Hepatocyte (in vitro differentiated cells): Measurements from ENCODE around the gene KNL1. TPM values are rescaled to one million over a fixed set of nuclear protein-coding genes. Genes with fewer than 3 reads are reported as not detected.
A peak's percentile ranks its signal among the peaks of the same experiment; 100 is the strongest.

ENCODE experiments used
- DNase-seq: peaks from one replicate; pipeline ENCODE4 v3.0.0-alpha.2; 2016; ENCODE audit warnings: low spot score
- H2AFZ ChIP-seq: fragments of 200-600 bp; sonication (generic); 2 replicates; pipeline ENCODE4 v1.6.0; 2016; ENCODE audit warnings: antibody characterized with exemption, mild to moderate bottlenecking
- H3K27ac ChIP-seq: fragments of 200-600 bp; sonication (generic); 2 replicates; pipeline ENCODE4 v1.5.1; 2016; ENCODE audit warnings: mild to moderate bottlenecking
- H3K27me3 ChIP-seq: fragments of 200-600 bp; sonication (generic); 2 replicates; pipeline ENCODE4 v1.6.1; 2016
- H3K36me3 ChIP-seq: fragments of 200-600 bp; sonication (generic); replicated peaks from 2 replicates; pipeline ENCODE4 v1.5.1; 2016; ENCODE audit warnings: low read depth; ENCODE audit not compliant: insufficient read depth
- H3K4me1 ChIP-seq: fragments of 200-600 bp; sonication (generic); 2 replicates; pipeline ENCODE4 v1.5.1; 2016; ENCODE audit warnings: mild to moderate bottlenecking, moderate library complexity; ENCODE audit not compliant: insufficient read depth
- H3K4me2 ChIP-seq: fragments of 200-600 bp; sonication (generic); 2 replicates; pipeline ENCODE4 v1.6.0; 2016
- H3K4me3 ChIP-seq: fragments of 200-600 bp; sonication (generic); 2 replicates; pipeline ENCODE4 v1.5.1; 2016; ENCODE audit warnings: mild to moderate bottlenecking
- H3K79me2 ChIP-seq: fragments of 200-600 bp; sonication (generic); 2 replicates; pipeline ENCODE4 v1.6.0; 2017; ENCODE audit warnings: mild to moderate bottlenecking
- H3K9me2 ChIP-seq: fragments of 200-600 bp; sonication (generic); replicated peaks from 2 replicates; pipeline ENCODE4 v1.6.0; 2017; ENCODE audit warnings: mild to moderate bottlenecking; ENCODE audit not compliant: insufficient read depth
- H3K9me3 ChIP-seq: fragments of 200-600 bp; sonication (generic); 2 replicates; pipeline ENCODE4 v1.5.1; 2016; ENCODE audit warnings: low read depth, mild to moderate bottlenecking
- H4K20me1 ChIP-seq: fragments of 200-600 bp; sonication (generic); 2 replicates; pipeline ENCODE4 v1.6.0; 2016; ENCODE audit warnings: mild to moderate bottlenecking; ENCODE audit not compliant: insufficient read depth, poor library complexity, severe bottlenecking
- CTCF ChIP-seq: fragments of 200-600 bp; sonication (generic); IDR thresholded peaks from 2 replicates; pipeline ENCODE4 v1.5.1; 2016; ENCODE audit warnings: antibody characterized with exemption, mild to moderate bottlenecking; ENCODE audit not compliant: poor library complexity
- EZH2 ChIP-seq: fragments of 200-600 bp; sonication (generic); IDR thresholded peaks from 2 replicates; pipeline ENCODE4 v1.6.1; 2016; ENCODE audit warnings: antibody characterized with exemption, mild to moderate bottlenecking, borderline replicate concordance
- EZH2phosphoT487 ChIP-seq: fragments of 200-600 bp; sonication (generic); IDR thresholded peaks from one replicate; pipeline ENCODE4 v1.6.1; 2018; ENCODE audit warnings: antibody characterized with exemption, mild to moderate bottlenecking, low read depth, moderate library complexity; ENCODE audit not compliant: unreplicated experiment, severe bottlenecking
- WGBS: methylation state at CpG from one replicate; pipeline ENCODE4 v1.1.6; 2016; ENCODE audit warnings: low lambda C conversion rate; ENCODE audit errors: missing lambda C conversion rate; 5-methylcytosine and 5-hydroxymethylcytosine counted together
- polyA plus RNA-seq: library from polyadenylated mRNA; unstranded; fragments of >200 nt; fragmentation: Nextera tagmentation; extraction: Ambion mirVana; gene quantifications from 2 replicates; pipeline ENCODE4 v1.2.1, GENCODE V29; 2016
- total RNA-seq: library from RNA; depleted of rRNA; stranded (reverse); fragments of >200 nt; gene quantifications from 2 replicates; pipeline ENCODE4 v1.2.3, GENCODE V29; 2014

Gene KNL1
- total and polyA plus RNA-seq, 2 experiments from 2014 or later = 3.0 to 15.7 TPM

GRCh38 chr15:40637221-40637745 is 43.2 kb downstream of the KNL1 start:
- TF ChIP-seq CTCF = no peak
- no peak for TF ChIP-seq EZH2
- no peak for TF ChIP-seq EZH2phosphoT487
- Histone ChIP-seq H3K36me3 (no peaks in the 10 kb centered on the region), H3K79me2 (no peaks in the 10 kb centered on the region), H3K27ac (no peak overlapping the region), H3K9me3 (no peaks in the 10 kb centered on the region), H3K4me3 (no peak overlapping the region), H3K27me3 (no peaks in the 10 kb centered on the region), H3K9me2 (no peaks in the 10 kb centered on the region), H3K4me1 (no peaks in the 10 kb centered on the region), H4K20me1 (no peaks in the 10 kb centered on the region), H2AFZ (no peak overlapping the region), H3K4me2 (no peak overlapping the region)
- DNase-seq = no peak
- 81% methylated on average over 4 of the region's 4 CpGs for whole genome bisulfite sequencing

- no peaks in the 10 kb centered on the region for H3K9me3 ChIP-seq
- no peak overlapping the region for H2AFZ ChIP-seq
- no peaks in the 10 kb centered on the region for H3K27me3 ChIP-seq
- TF ChIP-seq EZH2 = no peak
- no peak for TF ChIP-seq CTCF
- TF ChIP-seq EZH2phosphoT487 = no peak
- no peaks in the 10 kb centered on the region for H3K9me2 ChIP-seq
- H3K27ac ChIP-seq = no peak overlapping the region
- DNase-seq = no peak
- no peaks in the 10 kb centered on the region for H3K4me1 ChIP-seq
- no peak overlapping the region for H3K4me2 ChIP-seq
- no peak overlapping the region for H3K4me3 ChIP-seq
- no peaks in the 10 kb centered on the region for H3K79me2 ChIP-seq
- H4K20me1 ChIP-seq = no peaks in the 10 kb centered on the region
- WGBS = 97% methylated on average over 5 of the region's 5 CpGs
- H3K36me3 ChIP-seq = no peaks in the 10 kb centered on the region
Observed at GRCh38 chr15:40639677-40640076, 45.6 kb downstream of the KNL1 start.

GRCh38 chr15:40647523-40647922 is 53.5 kb downstream of the KNL1 start:
- H3K27me3 ChIP-seq = no peaks in the 10 kb centered on the region
- no peaks in the 10 kb centered on the region for H3K36me3 ChIP-seq
- H4K20me1 ChIP-seq = no peaks in the 10 kb centered on the region
- no peaks in the 10 kb centered on the region for H3K79me2 ChIP-seq
- no peak for DNase-seq
- no peaks in the 10 kb centered on the region for H3K9me2 ChIP-seq
- WGBS = 97% methylated on average over 1 of the region's 1 CpG
- no peak overlapping the region for H3K4me3 ChIP-seq
- H3K9me3 ChIP-seq = no peaks in the 10 kb centered on the region
- no peak overlapping the region for H3K4me2 ChIP-seq
- H3K4me1 ChIP-seq = no peaks in the 10 kb centered on the region
- TF ChIP-seq EZH2 (no peak), EZH2phosphoT487 (no peak), CTCF (no peak)
- no peak overlapping the region for H2AFZ ChIP-seq
- H3K27ac ChIP-seq = no peak overlapping the region

- no peaks in the 10 kb centered on the region for H3K36me3 ChIP-seq
- H3K9me2 ChIP-seq = no peaks in the 10 kb centered on the region
- no peaks in the 10 kb centered on the region for H4K20me1 ChIP-seq
- H2AFZ ChIP-seq = no peak overlapping the region
- H3K27me3 ChIP-seq = no peaks in the 10 kb centered on the region
- H3K27ac ChIP-seq = peak overlapping the region; percentile 48
- peak overlapping the region; percentile 25 for H3K4me2 ChIP-seq
- H3K4me3 ChIP-seq = no peak overlapping the region
- H3K79me2 ChIP-seq = no peaks in the 10 kb centered on the region
- no peaks in the 10 kb centered on the region for H3K4me1 ChIP-seq
- no peaks in the 10 kb centered on the region for H3K9me3 ChIP-seq
- no peak for DNase-seq
- TF ChIP-seq CTCF (no peak), EZH2phosphoT487 (no peak), EZH2 (no peak)
Observed at GRCh38 chr15:40650479-40650878, 56.4 kb downstream of the KNL1 start.
